Measurements from ENCODE around the gene AGPAT4.

AGPAT4 gene

GRCh38 chr6:161284653-161285052 is 10.8 kb upstream of the AGPAT4 start:
- no peak for DNase-seq (ENCODE audit: low read depth)

DNA sequence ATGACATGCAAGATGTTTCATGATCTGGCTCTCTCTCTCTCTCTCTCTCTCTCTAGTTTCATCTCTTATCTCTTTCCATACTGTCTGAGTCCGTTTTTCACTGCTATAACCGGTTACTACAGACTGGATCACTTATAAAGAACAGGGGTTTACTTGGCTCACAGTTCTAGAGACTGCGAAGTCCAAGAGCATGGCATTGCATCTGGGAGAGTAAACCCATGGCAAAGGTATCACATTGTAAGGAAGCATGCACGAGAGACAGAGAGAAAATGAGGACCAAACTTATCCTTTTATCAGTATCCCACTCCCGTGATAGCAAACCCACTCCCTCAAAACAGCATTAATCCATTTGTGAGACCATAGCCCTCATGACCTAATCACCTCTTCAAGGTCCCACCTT is 7.2 kb upstream of the AGPAT4 start:
- DNase-seq (ENCODE audit: low read depth), result no peak

DNA sequence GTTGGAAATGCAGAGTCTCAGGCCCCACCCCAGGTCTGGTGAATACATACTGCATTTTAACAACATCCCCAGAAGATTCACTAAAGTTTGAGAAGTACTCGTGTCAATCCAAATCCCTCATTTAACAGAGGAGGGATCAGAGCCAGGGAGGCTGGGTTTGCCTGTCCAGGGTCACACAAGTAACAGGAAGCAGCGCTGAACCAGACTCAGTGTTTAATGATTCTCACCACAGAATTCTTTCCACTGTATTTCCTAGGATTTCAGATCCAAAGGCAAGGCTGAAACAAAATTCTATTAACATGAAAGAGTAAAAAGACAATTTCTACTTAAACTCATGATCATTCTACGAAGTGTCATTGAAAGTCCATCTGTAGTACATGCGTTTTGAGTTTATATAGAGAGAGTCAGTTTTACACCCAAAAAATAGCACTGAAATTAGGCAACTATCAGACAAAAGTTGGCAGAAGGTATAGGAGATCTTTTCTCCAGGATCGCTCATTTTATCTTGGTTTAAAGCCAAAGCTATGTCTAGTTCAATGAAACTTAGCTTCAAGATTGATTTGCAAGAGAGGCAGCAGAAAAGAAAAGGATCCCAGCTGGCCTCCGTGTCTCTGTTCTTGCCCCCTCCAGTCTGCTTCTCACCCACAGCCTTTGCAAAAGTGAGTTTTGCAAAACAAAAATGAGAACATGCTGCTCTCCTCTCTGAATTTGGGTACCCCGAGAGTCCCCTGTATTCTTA is 6.0 kb upstream of the AGPAT4 start:
- no peak for DNase-seq (ENCODE audit: low read depth)

DNA sequence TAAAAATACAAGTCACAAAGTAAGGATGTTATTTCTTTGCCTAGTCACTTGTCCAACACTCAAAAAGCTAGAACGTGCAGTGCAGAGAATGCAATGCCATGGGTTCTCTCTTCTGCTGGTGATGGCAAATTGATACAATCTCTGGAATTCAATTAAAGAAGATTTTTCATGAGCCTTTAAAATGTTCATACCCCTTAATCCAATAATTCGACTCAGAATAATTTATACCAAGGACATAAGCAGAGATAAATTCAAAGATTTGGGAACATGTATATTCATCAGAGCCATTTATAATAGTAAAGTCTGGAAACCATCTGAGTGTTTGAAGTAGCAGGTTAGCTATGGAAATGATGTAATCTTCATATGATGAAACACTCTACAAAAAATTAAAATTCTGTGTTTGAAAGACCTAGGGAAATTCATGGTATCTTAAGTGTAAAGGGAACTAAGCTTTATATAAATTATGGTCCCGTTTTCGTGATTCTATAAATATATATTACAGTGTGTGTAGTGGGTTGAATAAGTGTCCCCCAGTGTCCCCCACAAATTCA is 2.8 kb upstream of the AGPAT4 start:
- DNase-seq (ENCODE audit: low read depth), result no peak

GRCh38 chr6:161274898-161275297 is 1.0 kb upstream of the AGPAT4 start:
- DNase-seq (ENCODE audit: low read depth), result no peak

DNA sequence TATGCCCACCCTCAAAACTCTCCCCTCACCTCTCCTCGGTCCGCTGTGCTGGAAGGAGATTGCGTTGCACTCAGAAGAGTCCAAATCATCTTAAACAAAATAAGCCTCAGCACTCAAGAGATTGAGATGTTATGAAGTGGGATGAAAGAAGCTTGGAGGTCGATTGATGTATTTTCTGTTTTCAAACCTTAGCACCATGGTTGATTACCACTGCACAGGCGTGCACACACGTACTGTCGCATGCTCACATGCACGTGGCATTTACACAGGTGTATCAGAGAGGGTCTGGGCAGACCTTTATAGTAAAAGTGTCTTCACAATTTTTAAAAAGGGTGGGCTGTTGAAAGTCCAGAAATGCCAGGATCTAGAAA is 612 bp upstream of the AGPAT4 start:
- no peak for DNase-seq (ENCODE audit: low read depth)

- peak; percentile 45 for DNase-seq (ENCODE audit: low read depth)
Measured at GRCh38 chr6:161273274-161273751, 548 bp downstream of the AGPAT4 start.

- peak; percentile 72 for DNase-seq (ENCODE audit: low read depth)
Measured at GRCh38 chr6:161272635-161273273, 1.1 kb downstream of the AGPAT4 start.

DNA sequence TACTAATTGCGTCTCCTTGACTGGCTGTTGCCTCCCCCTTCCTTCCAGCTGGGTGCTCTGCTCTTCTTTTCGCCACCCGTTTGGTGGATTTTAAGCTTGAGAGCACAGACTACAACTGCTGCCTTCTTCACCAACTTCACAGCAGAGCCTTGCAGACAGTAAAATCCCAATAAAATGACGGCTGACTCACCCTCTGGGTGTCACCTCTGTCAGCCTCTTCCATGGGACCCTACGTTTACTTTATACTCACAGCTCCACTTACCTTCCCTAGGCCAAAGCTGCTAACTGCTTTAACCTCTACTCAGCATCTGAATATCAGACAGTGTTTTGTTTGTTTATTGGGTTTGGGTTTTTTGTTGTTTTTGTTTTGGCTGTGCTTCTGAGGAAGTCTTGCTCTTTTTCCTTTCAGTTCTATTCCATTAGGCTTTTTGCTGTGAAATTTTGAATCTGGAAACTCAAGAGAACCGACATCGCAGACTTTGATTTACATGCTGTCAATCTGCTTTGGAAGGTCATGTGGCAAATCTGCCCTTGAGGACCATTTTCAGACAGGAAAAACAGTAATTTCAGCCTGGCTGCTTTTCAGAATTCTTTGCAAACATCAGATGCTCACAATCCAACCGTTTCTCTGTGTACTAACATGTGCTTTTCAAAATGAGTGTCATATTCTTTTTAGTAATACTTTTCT is 2.4 kb downstream of the AGPAT4 start:
- DNase-seq (ENCODE audit: low read depth), result no peak

DNA sequence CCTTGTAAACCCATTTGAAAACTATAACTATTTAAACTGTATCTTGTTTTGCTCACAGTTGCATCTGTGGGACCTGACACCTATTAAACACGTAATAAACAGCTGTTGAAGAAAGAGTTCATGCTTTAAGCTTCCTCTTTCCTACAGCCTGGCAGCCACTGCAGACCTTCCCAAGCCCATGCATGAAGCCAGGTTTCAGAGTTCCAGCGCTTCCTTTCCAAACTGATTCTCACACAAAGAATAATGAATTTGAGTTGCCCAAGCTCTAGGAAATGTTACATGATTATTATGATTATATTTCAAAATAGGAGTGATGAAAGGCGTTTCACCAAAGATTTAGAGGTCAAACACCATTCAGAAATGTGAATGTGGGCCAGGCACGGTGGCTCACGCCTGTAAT is 3.7 kb downstream of the AGPAT4 start:
- DNase-seq (ENCODE audit: low read depth), result no peak

DNA sequence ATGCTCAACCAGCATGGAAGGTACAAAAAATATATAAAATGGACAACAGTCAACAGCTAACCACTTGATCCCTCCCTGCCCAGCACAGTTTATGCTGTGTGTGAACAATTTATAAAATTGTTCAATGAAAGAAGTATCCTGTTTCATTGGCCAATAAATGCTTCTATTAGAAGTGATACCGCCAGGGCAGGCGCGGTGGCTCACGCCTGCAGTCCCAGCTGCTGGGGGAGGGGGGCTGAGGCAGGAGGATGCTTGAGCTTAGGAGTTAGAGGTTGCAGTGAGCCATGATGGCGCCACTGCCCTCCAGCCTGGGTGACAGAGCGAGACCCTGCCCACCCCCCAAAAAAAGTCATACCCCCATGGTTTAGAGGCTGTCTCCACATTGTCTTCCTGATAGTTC is 4.6 kb downstream of the AGPAT4 start:
- DNase-seq (ENCODE audit: low read depth), result no peak

GRCh38 chr6:161268531-161269210 is 5.2 kb downstream of the AGPAT4 start:
- peak; percentile 56 for DNase-seq (ENCODE audit: low read depth)

DNA sequence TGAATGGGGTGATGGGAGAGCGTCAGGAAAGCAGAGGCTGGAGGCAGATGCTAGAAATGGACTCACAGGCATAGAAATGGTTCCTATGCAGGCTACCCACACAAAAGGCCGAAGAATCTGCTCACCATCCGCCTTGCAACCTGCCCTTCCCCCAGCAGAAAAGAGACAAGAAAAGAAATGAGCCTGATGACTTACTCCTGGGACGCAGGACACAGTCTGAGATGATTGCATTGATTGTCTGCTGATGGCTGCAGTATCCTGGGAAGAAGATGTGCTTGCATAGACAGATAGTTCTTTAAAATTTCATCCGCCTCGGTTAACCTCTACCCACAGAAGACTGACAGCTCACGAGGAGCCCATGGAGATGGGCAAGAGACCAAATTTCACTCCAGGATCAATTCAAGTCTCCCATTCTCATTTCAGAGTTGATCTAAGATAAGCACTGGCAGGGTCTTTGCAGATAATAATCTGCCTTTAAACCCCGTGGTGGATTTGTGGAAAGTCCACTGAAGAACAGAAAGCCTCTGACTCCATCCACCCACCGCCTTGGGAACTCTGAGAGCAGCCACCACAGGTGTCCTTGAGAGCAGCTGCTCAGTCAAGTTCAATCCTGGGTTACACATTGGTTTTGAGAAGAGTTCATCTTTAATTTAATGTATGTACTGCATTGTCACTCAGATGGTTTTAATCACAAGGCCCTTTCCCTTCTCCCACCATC is 7.2 kb downstream of the AGPAT4 start:
- DNase-seq (ENCODE audit: low read depth), result no peak

GRCh38 chr6:161265975-161266374 is 7.9 kb downstream of the AGPAT4 start:
- DNase-seq (ENCODE audit: low read depth), result no peak

GRCh38 chr6:161265554-161265953 is 8.3 kb downstream of the AGPAT4 start:
- DNase-seq (ENCODE audit: low read depth), result no peak

DNA sequence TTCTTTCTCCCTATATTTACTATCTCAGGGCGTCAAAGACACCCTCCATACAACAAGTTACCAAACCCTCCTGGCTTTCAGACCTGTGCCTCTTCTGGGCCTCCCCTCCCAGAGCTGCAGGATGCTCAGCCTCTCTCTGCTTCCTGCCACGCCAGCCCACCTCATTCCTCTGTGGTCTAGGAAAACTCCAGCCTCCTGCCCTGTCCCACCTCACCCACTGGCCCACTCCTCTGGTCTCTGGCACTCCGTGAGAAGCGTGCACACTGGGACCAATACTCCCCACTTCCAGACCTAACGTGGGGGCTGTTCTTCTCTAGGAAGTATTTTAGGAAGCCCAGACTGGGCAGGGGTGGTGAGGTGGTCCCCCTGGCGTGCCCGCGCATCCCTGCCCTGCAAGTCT is 9.7 kb downstream of the AGPAT4 start:
- DNase-seq (ENCODE audit: low read depth), result no peak

- DNase-seq (ENCODE audit: low read depth), result no peak
Measured at GRCh38 chr6:161261816-161262215, 12.0 kb downstream of the AGPAT4 start.

DNA sequence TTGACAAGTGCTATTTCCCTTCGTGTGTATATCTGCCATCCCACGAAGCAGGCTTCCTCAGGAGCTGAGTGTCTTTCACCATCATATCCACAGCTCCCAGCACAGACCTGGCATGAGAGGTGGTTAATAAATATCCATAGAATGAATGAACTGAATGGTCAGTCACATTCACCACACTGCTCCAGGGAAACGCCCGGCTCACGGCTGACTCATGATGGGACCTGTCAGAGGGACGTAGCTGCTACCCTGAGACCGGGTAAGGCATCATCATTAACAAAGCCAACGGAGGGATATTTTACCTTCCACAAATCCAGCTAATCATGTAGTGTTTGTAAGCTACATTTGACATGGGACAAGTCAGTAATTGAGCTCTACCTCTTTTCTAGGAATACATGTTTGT is 12.5 kb downstream of the AGPAT4 start:
- DNase-seq (ENCODE audit: low read depth), result no peak

- no peak for DNase-seq (ENCODE audit: low read depth)
Measured at GRCh38 chr6:161259302-161259701, 14.6 kb downstream of the AGPAT4 start.

- peak; percentile 86 for DNase-seq (ENCODE audit: low read depth)
Measured at GRCh38 chr6:161257793-161258457, 15.9 kb downstream of the AGPAT4 start.

DNA sequence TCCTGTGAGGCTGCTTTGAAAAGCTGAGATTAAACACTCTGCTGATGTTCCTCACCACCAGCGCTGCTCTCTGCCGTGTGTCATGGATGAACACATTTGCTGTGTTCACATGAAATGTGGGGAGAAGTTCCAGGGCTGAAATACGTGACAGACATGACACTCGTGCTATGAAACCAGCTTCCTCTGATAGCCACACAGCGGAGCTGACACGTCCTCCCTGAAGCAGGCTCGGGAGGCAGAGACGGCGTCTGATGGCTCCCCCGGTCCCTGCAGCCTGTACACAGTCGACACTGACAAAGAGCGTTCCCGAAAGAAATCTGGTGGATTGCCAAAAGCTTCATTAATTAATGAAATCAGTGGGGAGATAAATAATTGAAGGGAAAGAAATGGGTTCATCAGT is 17.5 kb downstream of the AGPAT4 start:
- DNase-seq (ENCODE audit: low read depth), result no peak
